HCT116 (cell line): Measurements from ENCODE around the gene MMP17. TPM values are rescaled to one million over a fixed set of nuclear protein-coding genes. Genes with fewer than 3 reads are reported as not detected.

Experiments
- ATAC-seq: fragments of 200-7000 bp; cut with Tn5 transposase; 2 replicates; pipeline ENCODE4 v1.9.1; 2020; ENCODE audit warnings: mild to moderate bottlenecking, moderate library complexity
- BruUV-seq: library from RNA; stranded (reverse); fragments of 400-500 nt; replicated peaks from 2 replicates; lab custom pipeline; 2021; lab: Mats Ljungman, UMichigan
- CTCF ChIA-PET: fragments of 300-600 bp; sonication (Branson Sonifier 250); formaldehyde crosslinking; loops from one replicate; lab custom pipeline; 2021; ENCODE audit warnings: antibody characterized with exemption; lab: Charles Lee
- POLR2A ChIA-PET: fragments of 300-600, 350-600 bp; sonication (Branson Sonifier 250); formaldehyde crosslinking; loops from one replicate; lab custom pipeline; 2021; ENCODE audit warnings: antibody characterized with exemption; lab: Charles Lee
- RAD21 ChIA-PET, 2 experiments: fragments of 300-600 bp; sonication (Branson Sonifier 250); formaldehyde crosslinking; loops; one replicate each; lab custom pipeline; 2023; ENCODE audit warnings: low total read pairs in 2 of 2; ENCODE audit not compliant: uncharacterized antibody in 2 of 2, unreplicated experiment in 2 of 2, low non-redundant PET in 1 of 2; lab: Charles Lee
- DNase-seq: peaks from one replicate; pipeline ENCODE4 v3.0.0-alpha.2; 2010; ENCODE audit warnings: low read depth, low spot score
- H2AFZ ChIP-seq: fragments of 200-600 bp; shearing (Covaris generic), sonication (generic); 2 replicates; pipeline ENCODE4 v1.6.1; 2017; ENCODE audit warnings: low read depth, mixed run types, mixed read lengths, antibody characterized with exemption, low read length; ENCODE audit not compliant: poor library complexity, severe bottlenecking
- H3K27ac ChIP-seq: 2 replicates; pipeline ENCODE4 v1.5.1; 2012; ENCODE audit warnings: low read depth, low read length
- H3K27me3 ChIP-seq: fragments of 200-600 bp; sonication (generic); 2 replicates; pipeline ENCODE4 v1.6.1; 2016; ENCODE audit warnings: mixed run types, low read length, mixed read lengths; ENCODE audit not compliant: insufficient read depth
- H3K36me3 ChIP-seq, 2 experiments: fragments of 200-500 bp in 1 of 2; fragments of 200-600 bp in 1 of 2; sonication (Bioruptor generic) in 1 of 2; sonication (generic) in 1 of 2; 2 replicates each; pipeline versions ENCODE4 v1.5.1 to v1.6.1; 2014 to 2016; ENCODE audit warnings: low read length in 2 of 2, inconsistent platforms in 1 of 2, mixed read lengths in 1 of 2, mixed run types in 1 of 2; ENCODE audit not compliant: insufficient read depth in 2 of 2, control insufficient read depth in 1 of 2
- H3K4me1 ChIP-seq, 2 experiments: fragments of 200-600 bp in 1 of 2; sonication (generic) in 1 of 2; 2 replicates each; pipeline versions ENCODE4 v1.5.1 to v1.6.1; 2012 to 2017; ENCODE audit warnings: low read length in 2 of 2, inconsistent platforms in 1 of 2, mild to moderate bottlenecking in 1 of 2, mixed read lengths in 1 of 2, mixed run types in 1 of 2, moderate library complexity in 1 of 2; ENCODE audit not compliant: insufficient read depth in 2 of 2, control insufficient read depth in 1 of 2
- H3K4me2 ChIP-seq: fragments of 200-600 bp; sonication (generic); 2 replicates; pipeline ENCODE4 v1.6.1; 2017; ENCODE audit warnings: mixed run types, low read length, mixed read lengths
- H3K4me3 ChIP-seq, 2 experiments: fragments of 200-600 bp in 1 of 2; sonication (generic) in 1 of 2; replicated peaks in 1 of 2; 2 replicates each; pipeline ENCODE4 v1.5.1; 2011 to 2016; ENCODE audit warnings: low read length in 2 of 2, control low read depth in 1 of 2, low read depth in 1 of 2, mild to moderate bottlenecking in 1 of 2, mixed read lengths in 1 of 2, mixed run types in 1 of 2
- H3K79me2 ChIP-seq: fragments of 200-600 bp; sonication (generic); 2 replicates; pipeline ENCODE4 v1.6.1; 2017; ENCODE audit warnings: mild to moderate bottlenecking, mixed run types, low read length, moderate library complexity, mixed read lengths; ENCODE audit not compliant: insufficient read depth
- H3K9ac ChIP-seq: fragments of 200-600 bp; sonication (generic); 2 replicates; pipeline ENCODE4 v1.6.1; 2016; ENCODE audit warnings: low read length, mixed read lengths
- H3K9me2 ChIP-seq: fragments of 200-600 bp; sonication (generic), shearing (Covaris generic); 2 replicates; pipeline ENCODE4 v1.6.1; 2017; ENCODE audit warnings: mixed run types, mild to moderate bottlenecking, moderate library complexity; ENCODE audit not compliant: insufficient read depth
- H3K9me3 ChIP-seq, 2 experiments: fragments of 200-500 bp in 1 of 2; fragments of 200-600 bp in 1 of 2; sonication (Bioruptor generic) in 1 of 2; sonication (generic) in 1 of 2; 2 replicates each; pipeline ENCODE4 v1.6.1; 2014 to 2017; ENCODE audit warnings: low read length in 2 of 2, mixed read lengths in 2 of 2, inconsistent platforms in 1 of 2, low read depth in 1 of 2, mild to moderate bottlenecking in 1 of 2, mixed run types in 1 of 2, moderate library complexity in 1 of 2; ENCODE audit not compliant: control insufficient read depth in 1 of 2, insufficient read depth in 1 of 2
- H4K20me1 ChIP-seq: fragments of 200-600 bp; sonication (generic), shearing (Covaris generic); 2 replicates; pipeline ENCODE4 v1.6.1; 2017; ENCODE audit warnings: mixed run types, mild to moderate bottlenecking, moderate library complexity; ENCODE audit not compliant: insufficient read depth
- EGR1 ChIP-seq: IDR thresholded peaks from 2 replicates; pipeline ENCODE4 v1.6.1; 2012; ENCODE audit warnings: low read depth
- FOSL1 ChIP-seq: IDR thresholded peaks from 2 replicates; pipeline ENCODE4 v1.6.1; 2012; ENCODE audit warnings: low read depth
- POLR2AphosphoS5 ChIP-seq: IDR thresholded peaks from 2 replicates; pipeline ENCODE4 v1.6.1; 2011; ENCODE audit warnings: mild to moderate bottlenecking, low read depth, low read length, moderate library complexity
- SIN3A ChIP-seq: IDR thresholded peaks from 2 replicates; pipeline ENCODE4 v1.6.1; 2012; ENCODE audit warnings: low read depth
- SP1 ChIP-seq: IDR thresholded peaks from 2 replicates; pipeline ENCODE4 v1.6.1; 2012; ENCODE audit warnings: low read depth
- YY1 ChIP-seq: IDR thresholded peaks from 2 replicates; pipeline ENCODE4 v1.6.1; 2011; ENCODE audit warnings: low read length, low read depth, moderate library complexity, mild to moderate bottlenecking; ENCODE audit not compliant: insufficient replicate concordance; ENCODE audit errors: extremely low read depth
- ZFX ChIP-seq: fragments of 450-650 bp; IDR thresholded peaks from 2 replicates; pipeline ENCODE4 v1.6.1; 2017
- ZNF274 ChIP-seq: fragments of 200-500 bp; sonication (Bioruptor generic); IDR thresholded peaks from 2 replicates; pipeline ENCODE4 v1.6.1; 2014; ENCODE audit warnings: mild to moderate bottlenecking, low read depth, low read length, inconsistent platforms
- intact Hi-C: fragments of 100-400 bp; cut with micrococcal nuclease; formaldehyde crosslinking; loops from 2 replicates; pipeline ENCODE4 v1.10.0; 2022
- total RNA-seq: library from RNA; stranded (reverse); gene quantifications from one replicate; pipeline ENCODE4 v1.2.1, GENCODE V29; 2021; ENCODE audit not compliant: unreplicated experiment
- TF ChIP-seq, protein P1 (sequence below): IDR thresholded peaks from 2 replicates; pipeline ENCODE4 v1.6.1; 2012
- TF ChIP-seq, protein P2 (sequence below), 3 experiments: fragments of 200-600 bp in 1 of 3; sonication (generic) in 1 of 3; IDR thresholded peaks in 2 of 3; conservative IDR thresholded peaks in 1 of 3; 2 replicates each; pipeline ENCODE4 v1.5.1; 2012 to 2017; ENCODE audit warnings: low read depth in 2 of 3, low read length in 2 of 3, antibody characterized with exemption in 1 of 3, borderline replicate concordance in 1 of 3, control low read depth in 1 of 3, mild to moderate bottlenecking in 1 of 3, mixed read lengths in 1 of 3, mixed run types in 1 of 3, moderate library complexity in 1 of 3; ENCODE audit not compliant: insufficient read depth in 1 of 3
- TF ChIP-seq, protein P3 (sequence below): IDR thresholded peaks from 2 replicates; pipeline ENCODE4 v1.6.1; 2012
- TF ChIP-seq, protein P4 (sequence below): IDR thresholded peaks from 2 replicates; pipeline ENCODE4 v1.6.1; 2011; ENCODE audit warnings: mild to moderate bottlenecking, low read length, moderate library complexity; ENCODE audit not compliant: insufficient replicate concordance; ENCODE audit errors: extremely low read depth

Gene MMP17
- total RNA-seq, 1 experiment from 2014 or later, result 14.3 TPM

DNA sequence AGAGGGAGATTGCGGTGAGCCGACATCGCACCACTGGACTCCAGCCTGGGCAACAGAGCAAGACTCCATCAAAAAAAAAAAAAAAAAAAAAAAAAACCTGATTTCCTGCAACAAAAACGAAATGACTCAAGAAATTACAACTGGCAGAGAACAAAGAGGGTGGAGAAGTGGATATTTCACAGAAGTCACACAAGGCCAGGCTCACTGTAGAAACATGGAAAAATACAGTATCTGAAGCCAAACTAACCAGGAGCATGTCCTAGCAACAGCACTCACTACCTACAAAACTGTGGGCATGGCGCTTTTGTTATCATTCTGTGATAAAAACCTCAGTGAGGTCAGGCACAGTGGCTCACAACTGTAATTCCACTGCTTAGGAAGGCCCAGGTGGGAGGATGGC, 11.7 kb upstream of the MMP17 start:
- RAD21 ChIA-PET, result no interaction called here
- Histone ChIP-seq H3K27ac (no peak overlapping the region), H2AFZ (no peak overlapping the region), H4K20me1 (no peaks in the 10 kb centered on the region), H3K9ac (no peak overlapping the region), H3K4me3 (no peak overlapping the region), H3K79me2 (no peaks in the 10 kb centered on the region), H3K4me2 (no peak overlapping the region), H3K9me3 (no peaks in the 10 kb centered on the region), H3K4me1 (no peaks in the 10 kb centered on the region), H3K9me2 (no peaks in the 10 kb centered on the region), H3K36me3 (no peaks in the 10 kb centered on the region), H3K27me3 (no peaks in the 10 kb centered on the region)
- TF ChIP-seq SIN3A (no peak), YY1 (no peak), ZFX (no peak), SP1 (no peak), ZNF274 (no peak), POLR2AphosphoS5 (no peak), FOSL1 (no peak), EGR1 (no peak)
- TF ChIP-seq, protein P1, sequence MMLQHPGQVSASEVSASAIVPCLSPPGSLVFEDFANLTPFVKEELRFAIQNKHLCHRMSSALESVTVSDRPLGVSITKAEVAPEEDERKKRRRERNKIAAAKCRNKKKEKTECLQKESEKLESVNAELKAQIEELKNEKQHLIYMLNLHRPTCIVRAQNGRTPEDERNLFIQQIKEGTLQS, result no peak
- TF ChIP-seq, protein P2, sequence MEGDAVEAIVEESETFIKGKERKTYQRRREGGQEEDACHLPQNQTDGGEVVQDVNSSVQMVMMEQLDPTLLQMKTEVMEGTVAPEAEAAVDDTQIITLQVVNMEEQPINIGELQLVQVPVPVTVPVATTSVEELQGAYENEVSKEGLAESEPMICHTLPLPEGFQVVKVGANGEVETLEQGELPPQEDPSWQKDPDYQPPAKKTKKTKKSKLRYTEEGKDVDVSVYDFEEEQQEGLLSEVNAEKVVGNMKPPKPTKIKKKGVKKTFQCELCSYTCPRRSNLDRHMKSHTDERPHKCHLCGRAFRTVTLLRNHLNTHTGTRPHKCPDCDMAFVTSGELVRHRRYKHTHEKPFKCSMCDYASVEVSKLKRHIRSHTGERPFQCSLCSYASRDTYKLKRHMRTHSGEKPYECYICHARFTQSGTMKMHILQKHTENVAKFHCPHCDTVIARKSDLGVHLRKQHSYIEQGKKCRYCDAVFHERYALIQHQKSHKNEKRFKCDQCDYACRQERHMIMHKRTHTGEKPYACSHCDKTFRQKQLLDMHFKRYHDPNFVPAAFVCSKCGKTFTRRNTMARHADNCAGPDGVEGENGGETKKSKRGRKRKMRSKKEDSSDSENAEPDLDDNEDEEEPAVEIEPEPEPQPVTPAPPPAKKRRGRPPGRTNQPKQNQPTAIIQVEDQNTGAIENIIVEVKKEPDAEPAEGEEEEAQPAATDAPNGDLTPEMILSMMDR (IDR thresholded peaks at IDR 0.05 in 2 of 3, conservative IDR thresholded peaks at IDR 0.05 in 1 of 3; ENCODE audit: borderline replicate concordance in 1 of 3, insufficient read depth in 1 of 3, low read depth in 2 of 3, low read length in 2 of 3), result no peak
- TF ChIP-seq, protein P3, sequence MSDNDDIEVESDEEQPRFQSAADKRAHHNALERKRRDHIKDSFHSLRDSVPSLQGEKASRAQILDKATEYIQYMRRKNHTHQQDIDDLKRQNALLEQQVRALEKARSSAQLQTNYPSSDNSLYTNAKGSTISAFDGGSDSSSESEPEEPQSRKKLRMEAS, result no peak
- TF ChIP-seq, protein P4, sequence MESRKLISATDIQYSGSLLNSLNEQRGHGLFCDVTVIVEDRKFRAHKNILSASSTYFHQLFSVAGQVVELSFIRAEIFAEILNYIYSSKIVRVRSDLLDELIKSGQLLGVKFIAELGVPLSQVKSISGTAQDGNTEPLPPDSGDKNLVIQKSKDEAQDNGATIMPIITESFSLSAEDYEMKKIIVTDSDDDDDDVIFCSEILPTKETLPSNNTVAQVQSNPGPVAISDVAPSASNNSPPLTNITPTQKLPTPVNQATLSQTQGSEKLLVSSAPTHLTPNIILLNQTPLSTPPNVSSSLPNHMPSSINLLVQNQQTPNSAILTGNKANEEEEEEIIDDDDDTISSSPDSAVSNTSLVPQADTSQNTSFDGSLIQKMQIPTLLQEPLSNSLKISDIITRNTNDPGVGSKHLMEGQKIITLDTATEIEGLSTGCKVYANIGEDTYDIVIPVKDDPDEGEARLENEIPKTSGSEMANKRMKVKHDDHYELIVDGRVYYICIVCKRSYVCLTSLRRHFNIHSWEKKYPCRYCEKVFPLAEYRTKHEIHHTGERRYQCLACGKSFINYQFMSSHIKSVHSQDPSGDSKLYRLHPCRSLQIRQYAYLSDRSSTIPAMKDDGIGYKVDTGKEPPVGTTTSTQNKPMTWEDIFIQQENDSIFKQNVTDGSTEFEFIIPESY, result no peak
- POLR2A ChIA-PET, result no interaction called here
- CTCF ChIA-PET, result interaction anchor here (1.7 kb wide), 1 partner anchor 712 kb away, joined by 3 read pairs; no protein-coding TSS in a partner anchor
- DNase-seq, result no peak
- no peak for ATAC-seq
- intact Hi-C loops, result no loop called here
- no TSS peak for BruUV-seq
